GM23338 (cell line): ENCODE data around the gene IL24. TPM values are rescaled to one million over a fixed set of nuclear protein-coding genes. Genes with fewer than 3 reads are reported as not detected.
A peak's percentile ranks its signal among the peaks of the same experiment; 100 is the strongest.

Experiments used
- ATAC-seq: fragments of 200-7000 bp; cut with Tn5 transposase; 3 replicates; pipeline ENCODE4 v1.9.1; 2020
- DNase-seq: peaks from one replicate; pipeline ENCODE4 v3.0.0-alpha.2; 2015; ENCODE audit warnings: low spot score
- H2AFZ ChIP-seq: fragments of 200-600 bp; sonication (generic); 2 replicates; pipeline ENCODE4 v1.8.0; 2016; ENCODE audit warnings: antibody characterized with exemption, mild to moderate bottlenecking, moderate library complexity
- H3F3A ChIP-seq: fragments of 200-600 bp; sonication (generic); replicated peaks from 2 replicates; pipeline ENCODE4 v1.8.0; 2017; ENCODE audit warnings: antibody characterized with exemption, mixed run types, low read depth
- H3K27ac ChIP-seq: fragments of 200-600 bp; sonication (generic); 2 replicates; pipeline ENCODE4 v1.6.1; 2016; ENCODE audit warnings: low read depth
- H3K27me3 ChIP-seq: fragments of 200-600 bp; sonication (generic); 2 replicates; pipeline ENCODE4 v1.8.0; 2016; ENCODE audit warnings: mild to moderate bottlenecking, mixed run types, moderate library complexity; ENCODE audit not compliant: insufficient read depth
- H3K36me3 ChIP-seq: fragments of 200-600 bp; sonication (generic); 2 replicates; pipeline ENCODE4 v1.8.0; 2016; ENCODE audit warnings: mild to moderate bottlenecking; ENCODE audit not compliant: insufficient read depth
- H3K4me1 ChIP-seq: fragments of 200-600 bp; sonication (generic); 2 replicates; pipeline ENCODE4 v1.8.0; 2016; ENCODE audit warnings: mild to moderate bottlenecking, moderate library complexity; ENCODE audit not compliant: insufficient read depth
- H3K4me2 ChIP-seq: fragments of 200-600 bp; sonication (generic); 2 replicates; pipeline ENCODE4 v1.7.1; 2017; ENCODE audit warnings: mixed run types
- H3K4me3 ChIP-seq: fragments of 200-600 bp; sonication (generic); 2 replicates; pipeline ENCODE4 v1.6.1; 2016; ENCODE audit warnings: mixed run types
- H3K79me2 ChIP-seq: fragments of 200-600 bp; sonication (generic); replicated peaks from 2 replicates; pipeline ENCODE4 v1.8.0; 2017; ENCODE audit warnings: mild to moderate bottlenecking; ENCODE audit not compliant: insufficient read depth
- H3K9me2 ChIP-seq: fragments of 200-600 bp; sonication (generic); 2 replicates; pipeline ENCODE4 v1.8.0; 2017; ENCODE audit not compliant: insufficient read depth
- H4K20me1 ChIP-seq: fragments of 200-600 bp; sonication (generic); replicated peaks from 2 replicates; pipeline ENCODE4 v1.8.0; 2017; ENCODE audit warnings: mild to moderate bottlenecking; ENCODE audit not compliant: insufficient read depth
- H3K27ac Mint-ChIP-seq: 2 replicates; pipeline ENCODE4 v1.8.0; 2020; ENCODE audit warnings: inconsistent platforms, mild to moderate bottlenecking, moderate library complexity, mixed read lengths
- H3K27me3 Mint-ChIP-seq: 3 replicates; pipeline ENCODE4 v1.8.0; 2022; ENCODE audit warnings: low read depth, mild to moderate bottlenecking, moderate library complexity, mixed read lengths, inconsistent platforms; ENCODE audit not compliant: insufficient read depth, poor library complexity
- H3K36me3 Mint-ChIP-seq: 3 replicates; pipeline ENCODE4 v1.8.0; 2021; ENCODE audit warnings: low read depth, mild to moderate bottlenecking, inconsistent platforms, moderate library complexity, mixed read lengths
- H3K4me1 Mint-ChIP-seq: 3 replicates; pipeline ENCODE4 v1.8.0; 2020; ENCODE audit warnings: mild to moderate bottlenecking, inconsistent platforms, mixed read lengths
- H3K4me3 Mint-ChIP-seq: 3 replicates; pipeline ENCODE4 v1.8.0; 2021; ENCODE audit warnings: moderate library complexity, mild to moderate bottlenecking, inconsistent platforms, mixed read lengths
- H3K9me3 Mint-ChIP-seq: 3 replicates; pipeline ENCODE4 v1.8.0; 2020; ENCODE audit warnings: moderate library complexity, mild to moderate bottlenecking, inconsistent platforms, mixed read lengths
- CREB1 ChIP-seq: fragments of 250-450 bp; sonication (Bioruptor Pico); IDR thresholded peaks from 2 replicates; pipeline ENCODE4 v1.5.0; 2020; ENCODE audit warnings: low read depth, mild to moderate bottlenecking, moderate library complexity
- CTCF ChIP-seq, 2 experiments: fragments of 200-600 bp in 1 of 2; sonication (generic) in 1 of 2; conservative IDR thresholded peaks; 2 replicates each; pipeline versions ENCODE4 v1.5.1 to v1.6.1; 2016 to 2017; ENCODE audit warnings: antibody characterized with exemption in 2 of 2, low read depth in 2 of 2, mild to moderate bottlenecking in 2 of 2, moderate library complexity in 1 of 2
- ETS1 ChIP-seq: IDR thresholded peaks from 2 replicates; pipeline ENCODE4 v1.6.1; 2016; ENCODE audit warnings: antibody characterized with exemption
- EZH2 ChIP-seq: fragments of 200-600 bp; sonication (generic); IDR thresholded peaks from one replicate; pipeline ENCODE4 v1.8.0; 2017; ENCODE audit warnings: antibody characterized with exemption, mild to moderate bottlenecking, low read depth; ENCODE audit not compliant: unreplicated experiment
- EZH2phosphoT487 ChIP-seq: fragments of 200-600 bp; sonication (generic); IDR thresholded peaks from one replicate; pipeline ENCODE4 v1.8.1; 2018; ENCODE audit warnings: antibody characterized with exemption; ENCODE audit not compliant: unreplicated experiment
- JUNB ChIP-seq: IDR thresholded peaks from one replicate; pipeline ENCODE4 v1.6.1; 2016; ENCODE audit warnings: antibody characterized with exemption; ENCODE audit not compliant: unreplicated experiment
- NANOG ChIP-seq: IDR thresholded peaks from 2 replicates; pipeline ENCODE4 v1.6.1; 2016; ENCODE audit warnings: antibody characterized with exemption, borderline replicate concordance
- POLR2AphosphoS5 ChIP-seq: IDR thresholded peaks from 2 replicates; pipeline ENCODE4 v1.6.1; 2016; ENCODE audit warnings: antibody characterized with exemption, low read depth
- REST ChIP-seq: IDR thresholded peaks from one replicate; pipeline ENCODE4 v1.6.1; 2018; ENCODE audit warnings: antibody characterized with exemption; ENCODE audit not compliant: unreplicated experiment
- STAT1 ChIP-seq: IDR thresholded peaks from one replicate; pipeline ENCODE4 v1.6.1; 2016; ENCODE audit warnings: antibody characterized with exemption; ENCODE audit not compliant: unreplicated experiment
- ZNF114 ChIP-seq: fragments of 250-450 bp; sonication (Bioruptor Pico); IDR thresholded peaks from 2 replicates; pipeline ENCODE4 v1.5.0; 2020; ENCODE audit warnings: mild to moderate bottlenecking, moderate library complexity
- ZNF331 ChIP-seq: fragments of 250-450 bp; sonication (Bioruptor Pico); IDR thresholded peaks from 2 replicates; pipeline ENCODE4 v1.5.0; 2020; ENCODE audit warnings: low read depth, mild to moderate bottlenecking, moderate library complexity
- polyA plus RNA-seq: library from polyadenylated mRNA; unstranded; fragments of >200 nt; fragmentation: Nextera tagmentation; extraction: Ambion mirVana; gene quantifications from 2 replicates; pipeline ENCODE4 v1.2.1, GENCODE V29; 2016
- total RNA-seq: library from RNA; depleted of rRNA; stranded (reverse); fragments of >200 nt; shearing (Covaris generic); gene quantifications from 2 replicates; pipeline ENCODE4 v1.2.3, GENCODE V29; 2014

Gene IL24
- total and polyA plus RNA-seq, 2 experiments from 2014 or later, result not detected

DNA sequence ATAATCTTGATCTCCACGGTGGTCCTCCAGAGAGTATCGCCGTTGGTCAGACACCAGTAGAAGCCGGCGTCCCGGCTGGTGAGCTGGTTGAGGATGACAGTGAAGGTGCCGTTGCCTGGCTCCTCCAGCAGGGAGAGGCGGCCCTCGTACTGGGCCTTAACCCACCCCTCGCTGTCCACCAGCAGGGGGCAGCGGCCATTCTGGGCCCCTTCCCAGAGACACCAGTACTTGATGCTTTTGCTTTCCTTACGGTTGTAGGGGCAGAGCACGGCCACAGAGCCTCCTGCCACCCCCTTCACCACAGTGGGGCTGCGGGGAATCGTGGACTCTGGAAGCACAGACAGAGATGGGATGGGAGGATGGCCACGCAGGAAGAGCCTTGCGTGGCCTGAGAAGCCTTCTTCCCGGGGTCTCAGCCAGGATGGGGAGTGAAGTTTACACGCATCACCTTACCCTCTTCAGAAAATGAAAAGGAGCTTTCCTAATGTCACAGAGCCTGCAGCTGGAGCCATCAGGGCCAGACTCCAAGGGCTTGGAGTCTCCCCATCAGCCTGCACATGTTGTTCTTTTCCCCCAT, 38.3 kb downstream of the IL24 start (continued):
- TF ChIP-seq CTCF (conservative IDR thresholded peaks at IDR 0.05; ENCODE audit: low read depth in 2 of 2), result peak; percentile 82 to 93
- TF ChIP-seq STAT1, result no peak
- no peak for TF ChIP-seq NANOG
- TF ChIP-seq POLR2AphosphoS5, result no peak
- no peak for TF ChIP-seq ETS1
- TF ChIP-seq ZNF114 (CRISPR knock-in tag), result no peak
- no peak for TF ChIP-seq REST

- Histone ChIP-seq H3K9me2 (no peaks in the 10 kb centered on the region), H3K4me1 (no peaks in the 10 kb centered on the region), H3K27me3 (no peaks in the 10 kb centered on the region), H2AFZ (no peak overlapping the region), H3K4me3 (no peak overlapping the region), H3K4me2 (no peak overlapping the region), H3F3A (no peaks in the 10 kb centered on the region), H3K27ac (no peak overlapping the region), H3K79me2 (no peaks in the 10 kb centered on the region), H4K20me1 (no peaks in the 10 kb centered on the region), H3K36me3 (no peaks in the 10 kb centered on the region)
- Mint-ChIP-seq H3K27me3 (peaks cover 1% of the 10 kb centered on the region), H3K4me1 (no peaks in the 10 kb centered on the region), H3K36me3 (no peaks in the 10 kb centered on the region), H3K9me3 (no peaks in the 10 kb centered on the region), H3K4me3 (no peak overlapping the region), H3K27ac (no peak overlapping the region)
- DNase-seq (no peak), ATAC-seq (no peak)
- TF ChIP-seq EZH2 (no peak), STAT1 (no peak), CREB1 (CRISPR knock-in tag) (no peak), EZH2phosphoT487 (no peak), ETS1 (no peak), POLR2AphosphoS5 (no peak), JUNB (no peak), ZNF331 (no peak), CTCF (conservative IDR thresholded peaks at IDR 0.05; ENCODE audit: low read depth in 2 of 2) (no peak)
These were observed 40.2 kb downstream of the IL24 start for GRCh38 chr1:206937425-206937824.
